Neutrophil (primary cell): ENCODE measurements around the gene CYSRT1.

ENCODE experiments used
- H3K27ac ChIP-seq: fragments of 200-600 bp; sonication (generic); 2 replicates; pipeline ENCODE4 v1.5.1; 2016; ENCODE audit warnings: mild to moderate bottlenecking, moderate library complexity
- H3K27me3 ChIP-seq: fragments of 200-600 bp; sonication (generic); 2 replicates; pipeline ENCODE4 v1.6.0; 2016; ENCODE audit warnings: mild to moderate bottlenecking
- H3K36me3 ChIP-seq: fragments of 200-600 bp; sonication (generic); 2 replicates; pipeline ENCODE4 v1.5.1; 2017
- H3K4me1 ChIP-seq, 2 experiments: fragments of 200-600 bp in 1 of 2; sonication (generic) in 1 of 2; 1 replicate in 1 of 2; 2 replicates in 1 of 2; pipeline versions ENCODE4 v1.5.1 to v1.6.1; 2013 to 2016; ENCODE audit warnings: low read depth in 1 of 2, low read length in 1 of 2, mild to moderate bottlenecking in 1 of 2, moderate library complexity in 1 of 2; ENCODE audit not compliant: control insufficient read depth in 1 of 2, insufficient read depth in 1 of 2
- H3K4me3 ChIP-seq, 2 experiments: fragments of 200-600 bp in 1 of 2; sonication (generic) in 1 of 2; 1 replicate in 1 of 2; 2 replicates in 1 of 2; pipeline ENCODE4 v1.5.1; 2013 to 2016; ENCODE audit warnings: low read depth in 1 of 2, low read length in 1 of 2, mild to moderate bottlenecking in 1 of 2, moderate library complexity in 1 of 2
- H3K9me3 ChIP-seq: fragments of 200-600 bp; sonication (generic); 2 replicates; pipeline ENCODE4 v1.5.1; 2016
- TF ChIP-seq, protein P1 (sequence below): fragments of 200-600 bp; sonication (generic); IDR thresholded peaks from 2 replicates; pipeline ENCODE4 v1.5.1; 2016; ENCODE audit warnings: antibody characterized with exemption

The CYSRT1 gene

DNA sequence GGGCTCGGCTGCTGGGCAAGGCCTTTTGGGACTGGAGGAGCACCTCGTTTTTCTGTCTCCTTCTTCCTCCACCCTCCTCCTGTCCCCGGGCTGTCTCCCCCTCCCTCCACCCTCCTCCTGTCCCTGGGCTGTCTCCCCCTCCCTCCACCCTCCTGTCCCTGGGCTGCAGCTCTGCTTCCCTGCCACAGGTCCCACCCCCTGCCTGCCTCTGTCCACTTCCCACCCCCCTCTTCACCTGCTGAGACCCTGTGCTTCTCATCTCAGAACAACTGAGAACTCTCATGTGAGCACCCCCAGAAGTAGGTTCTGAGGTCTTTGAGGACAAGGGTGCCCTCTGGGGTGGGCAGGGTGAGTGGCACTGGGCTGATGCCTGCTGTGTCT lies 46.7 kb downstream of the CYSRT1 start:
- H3K36me3 ChIP-seq = peaks cover 72% of the 10 kb centered on the region

DNA sequence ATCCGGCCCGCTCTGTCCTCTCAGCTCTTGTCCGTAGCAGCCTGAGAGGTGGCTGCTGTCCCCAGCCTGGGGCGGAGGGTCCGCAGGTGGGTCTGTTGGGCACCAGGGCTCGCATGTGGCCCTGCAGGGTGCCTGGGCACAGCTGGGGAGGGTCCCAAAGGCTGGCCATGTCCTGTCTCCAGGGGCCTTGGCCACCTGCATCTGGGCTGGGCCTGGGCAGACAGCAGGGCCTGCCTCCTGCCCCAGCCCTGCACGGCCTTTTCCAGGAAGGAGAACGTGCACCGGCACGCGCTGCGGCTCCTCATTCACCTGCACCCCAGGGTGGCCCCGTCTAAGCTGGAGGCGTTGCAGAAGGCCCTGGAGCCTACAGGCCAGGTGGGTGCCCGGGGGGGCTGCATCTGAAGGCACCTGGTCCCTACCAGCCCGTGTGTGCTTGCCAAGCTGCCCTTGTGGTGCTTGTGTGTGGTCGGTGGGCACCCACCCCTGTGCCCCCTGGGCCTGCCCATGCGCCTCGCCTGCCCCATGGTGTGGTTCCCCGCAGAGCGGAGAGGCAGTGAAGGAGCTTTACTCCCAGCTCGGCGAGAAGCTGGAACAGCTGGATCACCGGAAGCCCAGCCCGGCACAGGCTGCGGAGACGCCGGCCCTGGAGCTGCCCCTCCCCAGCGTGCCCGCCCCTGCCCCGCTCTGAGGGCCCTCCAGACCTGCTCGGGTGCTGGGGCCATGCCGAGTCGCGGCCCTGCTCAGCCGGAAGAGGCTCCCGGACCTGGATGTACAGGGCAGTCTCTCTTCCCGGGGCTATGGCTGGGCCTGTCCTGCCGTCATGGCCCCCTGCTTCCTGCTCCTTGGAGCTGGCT lies 47.5 kb downstream of the CYSRT1 start:
- Histone ChIP-seq H3K4me1 (peaks cover 9 to 10% of the 10 kb centered on the region in 2 experiments), H3K9me3 (no peaks in the 10 kb centered on the region), H3K27me3 (no peaks in the 10 kb centered on the region), H3K36me3 (peaks cover 64% of the 10 kb centered on the region), H3K4me3 (no peak overlapping the region), H3K27ac (no peak overlapping the region)
- TF ChIP-seq, protein P1, sequence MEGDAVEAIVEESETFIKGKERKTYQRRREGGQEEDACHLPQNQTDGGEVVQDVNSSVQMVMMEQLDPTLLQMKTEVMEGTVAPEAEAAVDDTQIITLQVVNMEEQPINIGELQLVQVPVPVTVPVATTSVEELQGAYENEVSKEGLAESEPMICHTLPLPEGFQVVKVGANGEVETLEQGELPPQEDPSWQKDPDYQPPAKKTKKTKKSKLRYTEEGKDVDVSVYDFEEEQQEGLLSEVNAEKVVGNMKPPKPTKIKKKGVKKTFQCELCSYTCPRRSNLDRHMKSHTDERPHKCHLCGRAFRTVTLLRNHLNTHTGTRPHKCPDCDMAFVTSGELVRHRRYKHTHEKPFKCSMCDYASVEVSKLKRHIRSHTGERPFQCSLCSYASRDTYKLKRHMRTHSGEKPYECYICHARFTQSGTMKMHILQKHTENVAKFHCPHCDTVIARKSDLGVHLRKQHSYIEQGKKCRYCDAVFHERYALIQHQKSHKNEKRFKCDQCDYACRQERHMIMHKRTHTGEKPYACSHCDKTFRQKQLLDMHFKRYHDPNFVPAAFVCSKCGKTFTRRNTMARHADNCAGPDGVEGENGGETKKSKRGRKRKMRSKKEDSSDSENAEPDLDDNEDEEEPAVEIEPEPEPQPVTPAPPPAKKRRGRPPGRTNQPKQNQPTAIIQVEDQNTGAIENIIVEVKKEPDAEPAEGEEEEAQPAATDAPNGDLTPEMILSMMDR = no peak

More for the DNA sequence above, 46.7 kb downstream of the CYSRT1 start:
- no peaks in the 10 kb centered on the region for H3K9me3 ChIP-seq
- H3K27me3 ChIP-seq = no peaks in the 10 kb centered on the region
- H3K27ac ChIP-seq = no peak overlapping the region
- H3K4me3 ChIP-seq = no peak overlapping the region
- TF ChIP-seq, protein P1 = no peak
- peaks cover 2% of the 10 kb centered on the region in 2 experiments for H3K4me1 ChIP-seq

DNA sequence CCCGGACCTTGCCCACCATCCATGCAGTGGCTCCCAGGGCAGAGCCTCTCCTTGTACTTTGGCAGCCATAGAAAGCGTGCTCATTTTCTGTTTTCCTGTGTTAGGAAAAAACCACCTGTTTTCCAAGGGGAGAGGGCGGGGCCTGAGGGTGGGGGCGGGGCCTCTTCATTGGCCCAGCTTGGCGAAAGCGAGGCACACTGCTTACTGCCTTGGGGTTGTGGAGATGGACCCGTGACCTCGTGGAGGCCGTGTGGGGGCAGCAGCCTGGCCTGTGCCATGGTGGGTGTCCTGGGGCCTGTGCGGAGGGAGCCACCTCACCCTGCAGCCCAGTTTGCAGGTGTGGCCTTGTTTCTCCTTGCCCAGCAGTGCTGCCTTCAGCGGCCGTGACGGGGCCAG lies 48.1 kb downstream of the CYSRT1 start:
- Histone ChIP-seq H3K4me3 (no peak overlapping the region), H3K9me3 (no peaks in the 10 kb centered on the region), H3K27ac (no peak overlapping the region), H3K27me3 (no peaks in the 10 kb centered on the region), H3K36me3 (peaks cover 58% of the 10 kb centered on the region), H3K4me1 (peaks cover 10 to 11% of the 10 kb centered on the region in 2 experiments)
- TF ChIP-seq, protein P1 = no peak

DNA sequence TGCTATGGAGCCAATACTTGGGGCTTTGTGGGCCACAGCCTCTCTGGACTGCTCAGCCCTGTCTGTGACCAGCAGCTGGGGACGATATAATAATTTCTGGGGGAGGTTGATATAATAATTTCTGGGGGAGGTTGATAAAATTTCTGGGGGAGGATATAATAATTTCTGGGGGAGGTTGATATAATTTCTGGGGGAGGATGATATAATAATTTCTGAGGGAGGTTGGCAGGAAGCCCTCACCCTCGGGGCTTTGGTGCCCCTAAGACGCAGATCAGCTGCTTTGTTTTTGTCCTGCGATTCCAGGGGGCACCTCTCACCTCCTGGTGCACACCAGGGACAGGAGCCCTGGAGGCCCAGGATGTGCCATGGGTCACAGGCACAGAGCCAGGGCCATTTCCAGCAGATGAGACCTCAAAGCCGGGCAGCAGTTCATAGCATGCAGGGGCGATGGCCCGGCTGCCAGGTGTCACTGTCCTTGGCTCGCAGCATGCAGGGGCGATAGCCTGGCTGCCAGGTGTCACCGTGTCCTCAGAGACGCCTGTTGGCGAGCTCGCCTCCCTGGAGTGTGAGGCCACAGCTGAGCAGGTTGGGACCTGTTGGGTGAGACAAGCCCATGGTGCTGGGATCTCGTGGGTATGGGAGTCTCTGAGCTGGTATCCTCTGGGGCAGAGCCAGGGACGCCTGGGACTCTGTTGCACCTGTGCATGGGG lies 48.8 kb downstream of the CYSRT1 start:
- TF ChIP-seq, protein P1 = no peak
- H3K4me1 ChIP-seq = peaks cover 10 to 15% of the 10 kb centered on the region in 2 experiments
- H3K27ac ChIP-seq = no peak overlapping the region
- no peak overlapping the region for H3K4me3 ChIP-seq
- peaks cover 54% of the 10 kb centered on the region for H3K36me3 ChIP-seq
- H3K27me3 ChIP-seq = no peaks in the 10 kb centered on the region
- no peaks in the 10 kb centered on the region for H3K9me3 ChIP-seq

- Histone ChIP-seq H3K36me3 (peaks cover 56% of the 10 kb centered on the region), H3K27me3 (no peaks in the 10 kb centered on the region), H3K4me1 (peaks cover 15% of the 10 kb centered on the region in 2 experiments), H3K4me3 (no peak overlapping the region), H3K9me3 (no peaks in the 10 kb centered on the region), H3K27ac (no peak overlapping the region)
- TF ChIP-seq, protein P1 = no peak
Measured at GRCh38 chr9:137275203-137275587, 50.2 kb downstream of the CYSRT1 start.
